HG03571 (cell line): Measurements from ENCODE around the gene TSPOAP1.

Experiments
- ATAC-seq: cut with Tn5 transposase; IDR thresholded peaks from one replicate; pipeline ENCODE4 v1.9.1; 2021; ENCODE audit not compliant: unreplicated experiment

Gene TSPOAP1

DNA sequence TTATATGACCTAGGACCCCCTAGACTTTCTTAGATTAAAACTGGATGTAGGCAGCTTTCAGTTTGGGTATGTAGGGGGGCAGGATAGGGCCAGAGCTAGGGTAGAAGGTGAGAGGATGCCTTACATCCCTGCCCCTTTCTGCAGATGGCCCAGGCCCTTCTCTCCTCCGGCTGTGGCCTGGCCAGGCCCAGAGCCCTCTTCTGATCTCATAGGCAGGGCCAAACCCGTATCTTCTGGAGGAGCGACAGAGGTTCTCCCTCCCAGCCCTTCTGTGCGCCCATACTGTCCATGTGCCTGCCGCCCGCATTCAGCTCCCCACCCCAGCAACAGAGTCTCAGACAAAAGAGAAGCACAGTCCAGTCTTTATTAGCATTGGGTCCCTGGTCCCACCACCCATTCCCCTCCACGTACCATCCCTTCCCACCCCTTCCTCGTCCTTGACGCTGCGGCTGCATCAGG, 2.0 kb upstream of the TSPOAP1 start:
- ATAC-seq, result no peak

DNA sequence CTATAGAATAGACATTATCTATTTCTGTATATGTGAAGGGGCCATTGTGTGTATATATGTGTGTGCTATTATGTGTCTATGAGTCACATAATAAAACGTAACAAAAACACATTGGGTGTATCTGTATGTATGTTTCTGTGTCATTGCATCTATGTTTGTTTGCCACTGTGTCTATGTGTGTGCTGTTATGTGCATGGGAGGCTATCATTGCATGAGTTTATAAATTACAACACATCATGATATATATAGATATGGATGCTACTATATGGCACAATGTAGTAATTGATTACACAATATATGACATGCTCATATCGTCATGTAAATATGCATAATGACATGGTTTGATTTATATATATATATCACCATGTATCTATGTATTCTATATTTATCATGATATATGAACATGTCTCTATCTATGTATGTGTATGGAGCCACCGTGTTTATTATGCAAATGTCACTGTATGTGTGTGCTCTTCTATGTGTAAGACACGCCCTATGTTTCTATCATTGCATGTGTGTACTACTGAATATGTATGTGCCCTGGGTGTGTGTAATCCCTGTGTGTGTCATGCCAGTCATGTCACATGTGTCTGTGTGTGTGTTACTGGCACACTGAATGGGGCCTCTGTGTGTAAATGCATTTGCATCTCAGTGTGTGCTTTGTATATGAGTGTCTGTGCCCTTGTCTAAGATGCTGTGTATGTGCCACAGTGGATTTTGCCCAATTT, 1.4 kb upstream of the TSPOAP1 start:
- ATAC-seq, result peak; percentile 8

DNA sequence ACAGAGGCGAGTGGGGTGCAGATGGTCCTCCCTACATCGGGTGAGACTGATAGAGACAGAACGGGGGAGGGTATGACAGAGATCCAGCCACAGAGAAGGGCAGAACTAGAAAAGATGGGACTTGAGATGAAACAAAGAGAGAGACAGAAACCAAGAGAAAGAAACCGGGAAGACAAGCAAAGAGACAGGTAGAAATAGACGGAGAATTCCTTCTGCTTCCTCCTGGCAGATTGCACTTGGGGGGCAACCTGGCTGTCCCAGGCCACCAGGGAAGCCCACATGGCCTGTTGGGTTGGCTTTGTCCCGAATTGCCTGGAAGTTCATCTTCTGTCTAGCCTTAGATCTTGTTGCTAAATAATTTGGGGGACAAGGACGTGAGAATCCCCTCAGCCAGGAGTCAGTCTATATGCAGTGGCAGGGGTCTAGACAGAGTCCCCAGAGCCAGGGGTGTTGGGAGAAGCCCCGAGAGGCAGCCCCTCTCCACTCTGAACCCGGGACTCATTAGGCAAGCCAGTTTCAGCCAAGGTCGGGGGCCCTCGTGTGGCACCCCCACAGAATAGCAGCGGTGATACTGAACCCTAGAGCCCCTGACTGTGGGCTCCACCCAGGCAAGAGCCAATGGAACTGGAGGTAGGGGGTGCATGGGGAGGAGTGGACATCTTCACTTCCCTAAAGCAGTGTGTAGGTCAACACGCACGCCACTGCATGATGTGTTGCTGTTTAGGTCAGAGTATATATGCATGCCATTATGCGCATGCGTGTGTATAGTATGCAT, 627 bp upstream of the TSPOAP1 start:
- ATAC-seq, result peak; percentile 41

DNA sequence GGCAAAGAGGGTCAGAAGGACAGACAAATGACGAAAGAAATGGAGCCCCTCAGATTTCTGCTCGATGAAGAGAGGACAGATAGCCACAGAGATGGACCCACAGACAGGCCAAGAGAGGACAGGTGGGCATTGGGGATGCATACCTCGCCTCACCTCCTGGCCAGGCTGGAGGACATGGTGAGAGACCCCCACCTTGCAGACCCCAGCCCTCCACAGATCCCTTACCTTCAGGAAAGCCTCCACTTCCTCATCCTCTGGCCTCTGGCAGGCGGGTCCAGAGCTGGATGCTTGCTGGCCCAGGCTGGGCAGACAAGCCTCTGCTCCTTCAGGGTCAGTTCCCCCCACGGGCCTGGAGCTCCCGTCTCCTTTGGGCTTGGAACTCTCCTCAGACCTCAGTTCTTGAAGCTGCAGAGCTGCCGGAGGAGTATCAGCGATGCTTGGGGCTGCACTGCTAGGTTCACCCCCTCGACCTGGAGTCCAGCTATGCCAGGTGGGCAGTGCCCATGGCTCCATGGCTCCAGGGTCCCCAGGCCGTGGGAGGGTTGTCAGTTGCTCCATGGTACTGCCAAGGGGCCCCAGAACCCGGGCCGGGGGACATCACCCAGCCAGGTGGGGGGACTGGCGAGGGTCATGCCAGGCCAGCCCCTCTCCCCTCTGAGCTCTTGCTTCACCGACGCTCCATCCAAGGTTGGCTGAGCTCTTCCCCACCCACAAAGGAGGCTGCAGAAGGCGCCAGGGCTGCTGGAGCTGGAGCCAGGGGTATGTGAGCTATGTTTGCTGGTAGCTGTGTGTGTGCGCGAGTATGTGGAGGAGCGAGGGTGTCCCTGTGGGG, 1.0 kb downstream of the TSPOAP1 start:
- no peak for ATAC-seq

DNA sequence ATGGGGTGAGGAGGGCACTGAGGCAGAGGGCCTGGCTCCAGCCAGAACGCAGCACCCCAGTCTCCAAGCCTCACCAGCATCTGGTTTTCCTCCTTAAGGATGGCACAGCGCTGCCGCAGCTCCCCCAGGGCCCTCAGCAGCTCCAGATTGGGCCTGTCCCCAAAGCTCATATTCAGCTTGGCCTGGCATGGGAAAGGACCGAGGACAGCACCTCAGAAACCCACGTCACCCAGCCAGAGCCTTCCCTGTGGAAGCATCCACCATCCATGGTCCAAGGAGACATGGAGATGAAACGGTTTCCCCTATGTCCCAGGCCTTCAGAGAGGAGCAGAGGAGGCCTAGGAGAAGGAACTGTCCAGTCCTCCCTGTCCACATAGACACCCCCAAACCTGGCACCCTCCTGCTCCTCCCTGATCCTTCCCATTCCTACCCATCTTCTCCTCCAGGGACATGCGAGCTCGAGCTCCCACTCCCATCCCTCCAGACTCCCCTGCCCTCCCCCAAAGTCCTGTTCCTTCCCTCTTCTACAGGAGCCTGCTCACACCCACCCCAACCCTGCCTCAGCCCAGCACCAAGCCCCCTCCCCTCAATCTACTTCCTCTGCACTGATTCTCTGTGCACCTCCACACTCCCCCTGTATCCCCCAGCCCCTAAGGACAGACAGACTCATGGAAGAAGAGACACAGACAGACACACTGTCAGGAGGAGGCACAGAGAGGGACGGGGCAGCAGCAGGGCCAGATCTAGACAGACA, 1.8 kb downstream of the TSPOAP1 start:
- ATAC-seq, result no peak

DNA sequence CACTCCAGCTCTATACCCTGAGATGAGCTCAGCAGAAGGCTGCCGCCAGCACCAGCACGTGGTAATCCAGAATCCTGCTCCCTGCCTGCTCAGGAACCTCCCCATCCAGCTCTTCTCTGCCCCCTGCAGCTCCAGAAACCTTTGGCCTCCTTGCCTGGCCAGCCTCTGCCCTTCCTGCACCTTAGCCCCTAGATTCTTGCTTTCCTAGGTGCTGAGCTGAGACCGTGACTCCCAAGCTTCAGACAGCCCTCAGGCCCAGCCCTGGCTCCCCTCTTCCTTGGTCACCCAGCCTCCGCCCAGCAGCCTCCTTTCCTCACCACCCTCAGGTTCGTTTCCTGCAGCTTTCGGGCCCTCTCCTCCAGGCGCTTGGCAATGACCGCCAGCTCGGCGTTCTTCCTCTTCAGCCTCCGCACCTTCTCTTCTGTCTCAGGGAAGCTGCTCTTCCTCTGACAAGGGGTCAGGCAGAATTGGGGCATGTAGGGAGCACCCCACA, 2.6 kb downstream of the TSPOAP1 start:
- no peak for ATAC-seq

DNA sequence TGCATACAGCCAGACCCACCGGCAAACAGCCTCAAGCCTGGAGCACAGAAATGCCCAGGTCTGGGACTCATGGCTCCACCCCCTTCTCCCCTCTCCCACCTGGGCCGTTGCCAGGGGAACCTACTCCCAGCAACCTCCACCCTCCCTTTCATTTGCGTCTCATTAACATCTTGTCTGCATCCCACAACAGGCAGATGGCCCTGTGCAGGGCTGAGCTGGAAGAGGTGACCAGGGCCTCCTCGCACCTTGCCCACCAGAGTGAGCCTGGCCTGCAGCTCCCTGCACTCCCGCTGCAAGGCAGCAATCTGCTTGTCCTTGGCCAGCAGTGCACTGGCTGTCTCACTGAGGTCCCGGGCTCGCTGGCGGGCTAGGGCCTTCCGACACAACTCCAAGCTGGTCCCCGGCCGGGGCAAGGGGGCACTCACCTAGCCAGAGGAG, 3.3 kb downstream of the TSPOAP1 start:
- ATAC-seq, result no peak

DNA sequence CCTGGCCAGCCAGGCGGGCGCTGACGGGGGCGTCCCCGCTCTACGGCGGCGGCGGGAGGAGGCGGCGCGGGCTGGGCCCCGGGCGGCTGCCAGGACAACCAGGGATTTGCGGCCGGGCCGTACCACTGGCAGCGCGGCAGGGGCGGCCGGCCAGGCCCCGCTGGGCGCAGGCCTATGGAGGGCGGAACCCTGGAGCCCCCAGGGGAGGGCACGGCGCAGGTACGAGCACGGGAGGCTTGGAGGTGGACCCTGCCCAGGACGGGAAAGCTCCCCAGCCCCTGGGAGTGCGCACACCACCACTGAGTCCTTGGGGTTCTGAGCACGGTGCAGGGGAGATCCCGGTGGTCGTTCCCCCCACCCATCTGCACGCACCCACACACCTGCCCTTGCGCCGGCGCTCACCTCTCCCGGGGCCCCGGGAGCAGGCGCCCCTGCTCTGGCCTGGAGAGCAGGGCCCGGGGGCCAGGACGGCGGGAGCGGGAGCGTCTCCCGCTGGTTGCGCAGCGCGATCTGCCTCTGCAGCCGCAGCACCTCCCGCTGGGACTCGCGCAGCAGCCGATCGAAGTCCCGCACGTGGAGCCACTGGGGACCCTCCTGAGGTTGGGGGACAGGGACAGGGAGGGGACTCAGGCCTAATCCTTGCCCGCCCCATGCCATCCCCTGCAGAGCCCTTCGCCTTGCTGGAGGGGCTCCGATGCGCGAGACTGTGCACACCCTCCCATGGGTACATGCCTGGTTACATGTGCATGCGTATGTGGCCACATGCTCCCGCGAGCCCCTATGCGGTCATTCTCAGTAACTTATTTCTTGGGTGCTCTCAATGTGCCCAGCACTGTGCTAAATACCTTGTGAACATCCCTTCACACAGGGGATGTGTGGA, 3.9 kb downstream of the TSPOAP1 start:
- ATAC-seq, result no peak

DNA sequence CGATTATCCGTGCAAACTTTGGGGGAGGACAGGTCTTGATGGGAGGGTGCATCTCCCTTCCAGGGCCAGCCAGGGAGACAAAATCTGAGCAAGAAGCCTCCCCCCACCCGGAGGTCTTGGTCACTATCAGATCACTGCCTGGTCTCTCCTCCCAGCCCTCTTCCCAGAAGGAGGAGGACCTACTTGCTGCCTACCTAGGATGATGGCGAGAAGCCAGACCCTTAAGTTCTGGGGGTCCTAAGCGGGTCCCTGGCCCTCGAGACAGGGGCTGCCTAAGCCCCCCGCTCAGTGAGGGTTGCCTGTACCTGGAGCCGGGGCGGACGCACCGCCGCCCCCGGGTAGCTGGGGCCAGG, 4.6 kb downstream of the TSPOAP1 start:
- no peak for ATAC-seq

DNA sequence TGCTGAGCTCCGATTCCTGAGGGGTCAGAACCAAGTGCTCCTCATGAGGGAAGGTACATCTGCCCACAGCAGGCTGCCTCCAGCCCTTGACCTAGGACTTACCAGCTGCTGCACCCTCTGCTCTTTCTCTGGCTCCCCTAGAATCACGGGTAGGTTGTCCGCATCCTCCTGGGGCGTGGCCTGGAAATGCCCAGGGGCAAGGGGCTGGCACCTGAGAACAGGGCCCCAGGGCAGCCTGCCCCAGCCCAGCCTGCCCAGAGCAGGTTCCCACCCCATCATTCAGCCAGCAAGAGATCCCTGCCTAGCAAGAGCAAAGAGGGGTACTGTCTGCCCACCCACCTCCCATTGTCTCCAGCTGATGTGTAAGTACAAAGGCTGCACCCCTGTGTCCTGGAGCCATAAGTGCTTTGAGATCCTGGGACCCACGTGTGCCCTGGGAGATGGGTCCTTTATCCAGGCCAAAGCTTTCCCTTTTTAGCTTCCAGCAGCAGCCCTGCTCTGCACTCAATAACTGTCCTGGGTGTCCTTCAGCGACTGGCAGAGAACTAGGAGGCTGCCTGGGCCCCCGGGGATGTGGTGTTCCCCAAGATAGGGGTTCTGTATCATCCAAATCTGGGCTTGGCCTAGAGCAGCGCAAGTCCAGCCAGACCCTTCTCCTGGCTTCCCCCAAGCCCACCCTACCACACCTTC, 5.1 kb downstream of the TSPOAP1 start:
- no peak for ATAC-seq

DNA sequence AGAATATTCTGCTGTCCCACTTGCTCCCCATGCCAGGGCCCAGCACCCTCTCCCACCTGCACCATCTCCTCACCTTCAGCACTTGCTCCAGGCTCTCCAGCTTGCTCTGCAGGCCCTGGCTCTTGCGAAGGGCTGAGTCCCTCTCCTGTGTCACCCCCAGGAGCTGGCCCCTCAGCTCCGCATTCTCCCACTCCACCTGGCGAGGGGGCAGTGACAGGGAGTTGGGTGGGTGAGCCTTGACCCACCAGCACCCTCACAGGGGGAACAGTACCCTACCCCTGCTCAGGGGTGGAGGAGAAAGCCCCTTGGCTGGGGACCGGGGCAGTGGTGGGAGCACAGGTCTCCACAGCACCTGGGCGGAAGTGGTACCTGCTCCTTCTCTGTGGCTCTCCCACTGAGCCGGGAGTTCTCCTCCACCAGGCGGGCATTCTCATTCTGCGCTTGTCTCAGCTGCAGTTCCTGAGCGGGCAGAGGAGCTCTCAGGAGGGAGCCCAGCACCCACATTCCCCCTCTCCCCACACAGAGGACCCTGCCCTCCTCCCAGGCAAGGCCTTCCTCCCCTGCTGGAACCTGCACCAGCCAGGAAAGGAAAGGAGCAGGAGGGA, 5.9 kb downstream of the TSPOAP1 start:
- no peak for ATAC-seq

DNA sequence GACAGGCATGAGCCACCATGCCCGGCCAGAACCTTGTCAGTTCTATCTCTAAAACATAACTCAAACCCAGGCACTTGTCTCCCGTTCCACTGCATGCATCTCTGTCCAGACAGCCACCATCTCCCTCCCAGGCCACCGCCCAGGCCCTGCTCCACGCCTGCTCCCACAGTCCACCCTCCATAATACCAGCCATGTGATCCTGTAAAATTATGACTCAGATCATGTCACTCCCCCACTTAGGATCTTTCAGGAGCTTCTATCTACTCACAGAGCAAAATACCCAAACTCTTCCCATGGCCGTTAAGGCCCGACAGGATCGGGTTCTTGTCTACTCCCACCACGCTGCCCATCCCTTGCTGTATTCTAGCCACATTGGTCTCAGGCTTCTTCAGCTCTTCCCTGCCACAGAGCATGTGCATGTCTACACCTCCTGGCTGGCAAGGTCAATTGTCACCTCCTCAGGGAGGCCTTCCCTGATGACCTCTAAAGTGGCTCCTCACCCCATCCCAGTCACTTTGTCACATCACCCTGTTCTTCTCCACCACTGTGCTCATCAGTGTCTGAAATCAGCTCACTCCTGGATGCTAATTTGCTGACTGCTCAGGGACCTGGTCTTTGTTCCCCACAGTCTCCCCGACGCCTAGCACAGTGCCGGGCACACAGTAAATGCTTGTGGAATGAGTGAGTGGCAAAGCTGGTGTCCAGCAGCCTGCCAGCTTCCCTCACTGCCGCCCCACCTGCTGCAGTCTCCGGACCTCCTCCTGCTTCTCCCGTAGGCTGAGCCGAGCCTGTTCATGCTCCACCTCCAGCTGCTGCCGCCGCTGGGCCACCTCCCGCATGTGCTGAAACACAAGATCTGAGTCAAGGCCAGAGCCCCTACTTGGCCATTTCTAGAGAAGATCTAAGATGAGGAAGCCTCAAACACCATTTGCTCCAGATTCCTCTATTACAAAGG, 6.7 kb downstream of the TSPOAP1 start:
- no peak for ATAC-seq

DNA sequence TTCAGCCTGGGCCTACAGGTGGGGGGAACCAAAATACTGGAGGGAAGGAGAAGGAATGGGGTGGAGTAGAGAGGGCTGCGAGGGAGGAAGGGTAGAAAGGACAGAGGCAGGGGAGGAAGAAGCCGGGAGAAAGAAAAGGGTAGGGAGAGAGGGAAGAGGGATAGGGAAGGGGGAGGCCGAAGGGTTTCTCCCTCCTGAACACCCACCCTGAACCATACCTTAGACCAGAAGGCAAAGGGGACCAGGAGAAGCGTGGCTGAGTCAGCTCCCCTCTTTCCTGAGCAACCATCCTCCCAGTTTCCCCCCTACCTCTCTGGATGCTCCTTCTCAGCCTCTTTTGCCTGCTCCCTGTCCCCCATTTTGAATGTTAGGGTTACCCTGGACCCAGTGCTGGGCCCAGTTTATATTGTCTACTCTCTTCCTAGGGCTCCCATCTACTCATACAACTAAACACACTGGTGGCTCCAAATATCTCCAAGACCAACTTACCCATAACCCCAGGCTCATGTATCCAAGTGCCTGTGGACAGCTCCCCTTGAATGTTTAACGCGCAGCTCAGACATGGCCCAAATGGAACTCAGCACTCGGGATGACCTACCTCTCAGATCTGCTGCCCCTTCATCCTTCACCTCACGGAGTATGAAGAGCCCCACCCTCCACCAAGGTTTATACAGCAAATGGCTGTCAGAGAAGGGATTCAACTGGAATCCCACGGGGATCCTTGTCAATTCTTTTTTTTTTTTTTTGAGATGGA, 7.8 kb downstream of the TSPOAP1 start:
- ATAC-seq, result no peak

DNA sequence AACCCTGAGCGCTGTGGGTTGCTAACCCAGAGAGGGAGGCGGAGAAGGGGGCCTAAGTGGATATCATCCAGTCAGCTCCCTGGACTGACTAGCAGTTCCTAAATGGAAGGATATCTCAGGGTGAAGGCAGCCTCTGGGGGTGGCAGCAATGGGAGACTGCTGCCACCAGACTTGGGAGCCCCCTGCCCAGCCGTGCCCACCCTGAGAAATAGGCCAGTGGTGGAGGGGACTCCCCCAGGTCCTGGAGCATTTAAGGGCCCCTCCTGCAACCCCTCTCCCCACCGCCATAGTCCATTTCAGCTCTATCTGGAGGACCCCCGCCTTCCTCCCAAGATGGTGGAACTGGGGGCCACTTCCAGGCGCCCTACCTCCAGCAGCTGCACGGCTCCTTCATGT, 8.4 kb downstream of the TSPOAP1 start:
- ATAC-seq, result no peak

DNA sequence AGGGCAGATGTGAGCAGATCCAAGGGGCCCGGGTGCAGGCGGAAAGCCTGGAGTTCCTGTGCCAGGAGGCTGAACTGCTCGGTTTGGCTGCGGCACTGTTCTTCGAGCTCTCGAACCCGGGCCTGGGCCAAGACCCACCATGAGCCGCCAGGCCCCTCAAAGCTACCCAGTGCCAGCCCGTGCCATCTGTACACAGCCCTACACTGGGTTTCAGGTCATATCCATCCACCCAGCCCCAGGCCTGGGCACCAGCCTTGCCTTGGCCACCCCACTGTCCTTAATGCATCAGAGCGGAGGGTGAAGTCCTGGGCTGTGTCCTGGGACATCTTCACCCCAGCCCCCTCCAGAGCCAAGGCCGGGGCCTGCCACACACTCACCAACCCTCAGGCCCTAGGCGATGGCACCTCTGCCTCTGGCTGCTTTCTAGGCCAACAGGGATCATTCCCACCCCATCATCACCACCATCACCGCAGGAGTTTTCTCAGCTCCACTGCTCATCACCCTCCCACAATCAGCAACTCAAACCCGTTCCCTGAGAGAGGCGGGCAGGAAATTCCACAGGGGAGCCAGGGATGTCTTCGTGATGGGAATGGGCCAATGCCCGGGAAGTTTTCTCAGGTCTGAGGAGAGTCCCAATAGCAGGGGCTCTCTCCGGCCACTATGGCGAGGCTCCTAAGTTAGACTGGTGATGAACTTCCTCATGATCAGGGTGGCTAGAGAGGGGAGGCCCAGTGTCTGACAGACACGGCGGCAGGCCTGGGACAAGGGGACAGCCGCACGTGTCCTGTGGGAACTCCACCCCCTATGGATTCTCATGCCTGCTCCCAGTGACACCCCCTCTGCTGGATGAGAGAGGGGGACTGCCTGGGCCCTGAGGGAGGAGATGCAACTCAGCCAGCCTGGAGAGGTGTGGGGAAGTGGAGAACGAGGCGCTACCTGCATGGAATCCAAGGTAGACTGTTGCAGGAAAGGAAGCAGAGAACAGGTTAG, 9.1 kb downstream of the TSPOAP1 start:
- ATAC-seq, result no peak
